ENCODE measurements around the gene DICER1.

DICER1 gene

DNA sequence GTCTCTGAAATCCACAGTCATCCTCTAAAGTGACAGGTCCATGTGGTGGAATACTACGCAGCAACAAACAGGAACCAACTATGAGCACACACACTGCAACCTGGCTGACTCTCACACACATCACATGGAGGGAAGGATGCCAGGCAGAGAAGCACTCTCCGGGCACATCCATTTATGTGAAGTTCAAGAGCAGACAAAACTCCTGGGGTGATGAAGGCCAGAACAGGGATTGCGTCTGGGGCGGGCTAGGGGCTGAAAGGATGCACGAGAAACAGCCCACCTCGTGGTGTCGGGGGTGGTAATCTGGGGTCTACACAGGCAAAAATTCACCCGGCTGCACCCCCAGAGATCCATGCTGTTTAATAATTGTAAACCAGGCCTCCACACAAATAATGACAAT lies 100.2 kb downstream of the DICER1 start:
- DNase-seq, result no peak

DNA sequence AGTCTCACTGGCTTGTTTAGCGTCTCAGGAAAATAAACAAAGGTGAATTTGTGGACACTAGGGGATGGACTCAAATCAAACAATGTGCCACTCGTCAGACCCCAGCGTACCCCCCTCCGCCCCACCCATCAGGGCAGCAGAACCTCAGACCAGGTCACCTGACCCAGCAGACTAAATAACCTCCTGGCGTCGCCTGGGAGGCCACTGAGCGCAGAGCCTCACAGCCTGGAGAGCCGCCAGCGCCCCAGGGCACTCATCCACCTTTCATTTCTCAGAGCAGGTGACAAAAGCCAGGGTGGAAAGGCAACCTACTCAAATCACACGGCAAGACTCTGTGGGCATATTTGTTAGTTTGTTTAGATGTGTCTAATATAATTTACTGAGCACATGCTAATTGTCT lies 100.9 kb downstream of the DICER1 start:
- DNase-seq, result no peak

DNA sequence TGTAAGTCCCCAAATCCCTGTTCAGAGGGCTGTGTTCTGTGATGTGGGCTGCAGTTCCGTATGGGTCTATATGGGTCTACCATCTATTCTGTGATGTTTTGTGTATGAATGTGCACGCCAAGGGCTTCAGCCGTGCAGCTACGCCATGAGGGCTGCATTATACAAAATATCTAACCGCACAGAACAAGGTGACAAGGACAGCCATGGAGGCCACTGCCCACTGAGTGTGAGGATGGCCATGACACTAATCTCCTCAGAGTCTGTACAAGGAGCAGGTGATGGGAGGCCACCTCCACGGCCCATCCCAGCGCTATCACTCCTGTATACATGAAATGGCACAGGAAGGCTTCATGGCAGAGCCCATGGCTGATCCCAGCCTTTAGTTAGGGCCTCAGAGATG lies 102.0 kb downstream of the DICER1 start:
- DNase-seq, result no peak

DNA sequence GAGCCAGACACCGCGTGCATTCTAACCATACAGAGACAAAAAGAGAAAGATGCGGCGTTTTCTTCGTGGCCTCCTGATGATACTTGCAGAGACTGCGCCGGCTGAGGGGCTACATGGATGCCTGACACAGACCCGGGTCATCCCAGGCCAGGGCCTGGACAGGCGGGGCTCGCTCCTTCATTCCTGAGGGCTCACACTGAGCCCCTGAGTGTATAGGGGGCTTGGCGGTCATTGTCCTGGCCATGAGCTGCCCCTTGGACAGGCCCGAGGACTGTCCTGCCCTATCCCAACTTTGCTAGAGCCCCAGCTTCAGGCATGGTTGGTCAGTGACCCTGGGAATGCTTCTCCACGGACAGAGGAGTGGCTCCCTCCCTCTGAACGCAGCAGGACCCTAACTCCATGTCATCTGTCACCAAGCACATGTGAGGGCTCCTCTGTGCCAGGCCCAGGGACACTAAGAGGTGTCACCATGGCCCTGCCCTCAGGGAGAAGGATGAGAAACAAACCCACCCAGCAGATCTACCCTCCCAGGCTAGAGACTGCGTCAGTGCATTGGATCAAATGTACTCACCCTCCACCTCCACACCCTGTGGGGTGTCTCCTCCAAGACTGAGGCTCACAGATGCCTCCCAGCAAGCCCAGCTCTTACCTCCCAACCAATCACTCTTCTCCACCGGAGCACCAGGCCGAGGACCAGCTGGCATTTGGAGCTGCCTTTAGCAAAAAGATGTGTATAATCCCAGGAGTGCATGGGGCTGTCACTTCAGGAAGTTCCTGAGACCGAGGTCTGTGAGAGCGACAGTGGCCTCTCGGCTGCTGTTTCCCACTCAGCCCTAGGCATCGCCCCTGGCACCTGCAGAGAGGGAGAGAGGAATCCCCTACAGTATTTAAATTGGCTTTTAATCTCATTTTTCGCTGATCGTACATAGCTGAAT lies 102.7 kb downstream of the DICER1 start:
- DNase-seq, result no peak

DNA sequence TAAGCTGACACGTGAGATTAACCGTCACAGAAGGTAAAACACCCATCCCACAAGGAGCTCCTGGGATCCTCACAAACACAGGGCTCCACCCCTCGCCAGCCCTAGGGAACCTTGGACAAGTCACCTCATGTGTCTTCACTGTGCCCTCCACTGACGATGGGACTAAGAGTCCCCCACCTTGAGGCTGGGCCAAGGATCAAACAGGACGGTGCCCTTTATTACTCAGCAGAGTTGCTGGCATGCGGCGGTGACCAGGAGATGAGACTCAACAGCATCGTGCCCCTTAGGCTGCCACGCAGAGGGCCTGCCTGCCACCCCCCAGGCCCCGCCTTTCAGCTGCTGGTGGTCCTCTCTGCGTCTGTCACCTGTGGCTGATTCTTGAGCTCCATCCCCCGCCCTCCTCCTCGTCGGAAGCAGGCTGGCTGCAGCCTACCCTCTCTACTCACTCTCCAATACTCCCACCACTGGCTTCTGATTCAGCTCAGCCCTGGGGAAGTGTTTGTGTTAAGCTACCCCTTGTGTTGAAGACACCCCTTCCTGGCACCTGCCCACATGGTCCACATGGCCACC lies 105.2 kb downstream of the DICER1 start:
- no peak for DNase-seq

DNA sequence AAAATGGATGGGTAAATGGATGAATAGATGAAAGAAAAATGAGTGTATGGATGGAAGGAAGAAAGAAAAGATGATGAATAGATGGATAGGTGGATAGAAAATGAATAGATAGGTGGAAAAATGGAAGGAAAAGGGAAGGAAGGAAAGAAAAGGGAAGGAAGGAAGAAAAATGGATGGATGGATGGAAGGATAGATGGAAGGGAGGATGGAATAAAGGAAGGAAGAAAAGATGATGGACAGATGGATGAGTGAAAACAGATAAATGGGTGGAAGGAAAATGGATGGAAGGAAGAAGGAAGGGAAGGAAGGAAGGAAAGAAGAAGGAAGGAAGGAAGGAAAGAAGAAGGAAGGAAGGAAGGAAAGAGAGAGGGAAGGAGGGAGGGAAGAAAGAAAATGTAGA lies 107.4 kb downstream of the DICER1 start:
- no peak for DNase-seq

DNA sequence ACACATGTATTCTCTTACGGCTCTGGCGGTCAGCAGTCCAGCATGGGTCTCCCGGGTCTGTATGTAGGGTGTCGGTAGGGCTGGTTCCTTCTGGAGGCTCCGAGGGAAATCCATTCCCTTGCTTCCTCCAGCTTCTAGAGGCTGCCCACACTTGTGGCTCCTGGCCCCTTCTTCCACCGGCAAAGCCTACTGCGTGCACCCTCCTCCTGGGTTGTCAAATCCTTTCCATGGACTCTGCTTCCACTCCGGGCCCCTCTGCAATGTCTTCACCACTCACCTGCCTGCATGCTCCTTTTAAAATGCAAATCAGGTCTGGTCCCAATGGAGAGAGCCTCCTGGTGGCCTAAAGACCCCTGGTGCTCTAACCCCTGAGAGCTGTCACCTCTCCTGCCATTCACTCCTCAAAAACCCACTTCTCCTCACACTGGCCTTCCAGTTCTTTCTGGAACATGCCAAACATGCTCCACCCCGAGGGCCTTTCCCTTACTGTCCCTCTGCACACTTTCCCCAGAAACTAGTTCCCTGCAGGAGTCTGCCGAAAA lies 108.5 kb downstream of the DICER1 start:
- DNase-seq, result no peak

DNA sequence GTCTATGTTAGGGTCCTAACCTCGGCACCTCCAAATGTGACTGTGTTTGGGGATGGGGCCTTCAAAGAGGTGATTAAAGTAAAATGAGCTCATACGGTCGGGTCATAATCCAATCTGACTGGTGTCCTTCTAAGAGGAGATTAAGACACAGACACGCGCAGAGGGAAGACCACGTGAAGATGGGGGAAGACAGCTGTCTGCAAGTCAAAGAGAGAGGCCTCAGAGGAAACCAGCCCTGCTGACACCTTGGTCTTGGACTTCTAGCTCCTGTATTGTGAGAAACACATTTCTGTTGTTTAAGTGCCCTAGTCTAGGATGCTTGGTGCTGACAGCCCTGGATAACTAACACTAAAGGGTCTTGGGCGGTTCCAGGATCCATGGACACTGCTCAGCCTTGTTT lies 109.6 kb downstream of the DICER1 start:
- DNase-seq, result no peak

DNA sequence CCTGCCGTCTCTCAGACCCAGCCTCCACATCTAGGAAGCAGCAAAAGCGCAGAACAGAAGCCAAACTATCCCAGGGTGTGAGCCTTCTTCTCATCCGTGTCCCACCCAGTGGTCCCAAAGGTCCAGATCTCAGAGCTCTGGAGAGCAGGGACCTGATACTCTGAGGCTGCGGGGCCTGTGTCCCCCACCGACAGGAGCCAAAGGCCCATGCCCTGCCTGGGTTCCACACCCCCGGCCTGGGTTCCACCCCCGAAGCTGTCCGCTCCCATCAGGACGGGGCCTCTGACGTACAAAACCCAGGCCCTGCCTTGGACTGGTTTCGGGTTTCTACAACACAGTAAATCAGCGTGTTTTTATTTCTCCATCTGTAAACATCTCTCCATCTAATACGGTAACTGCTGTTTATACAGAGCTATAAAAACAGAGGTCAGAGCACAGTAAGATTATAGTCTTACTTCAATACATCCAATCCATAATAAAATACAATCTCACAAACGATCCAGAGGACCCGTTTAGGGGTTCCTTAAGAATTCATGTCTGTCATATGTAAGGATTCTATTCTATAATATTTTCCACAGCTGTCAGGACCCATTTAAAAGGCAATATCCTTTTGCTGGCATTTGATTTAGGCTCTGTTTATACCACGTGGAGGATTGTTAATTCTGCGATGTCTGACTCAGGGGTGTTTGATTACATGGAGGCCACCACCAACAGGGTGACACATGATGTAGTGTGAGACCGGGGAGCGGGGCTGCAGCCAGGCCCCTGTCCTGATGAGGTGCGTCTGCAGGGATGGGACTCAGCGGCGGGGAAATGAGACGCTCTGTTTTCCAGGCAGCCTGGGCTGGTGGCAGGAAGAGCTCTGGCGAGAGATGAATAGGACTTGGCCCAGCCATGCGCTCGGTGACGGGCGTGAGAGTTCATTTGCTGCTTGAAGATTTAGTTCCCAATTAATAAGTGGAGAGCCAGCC lies 110.3 kb downstream of the DICER1 start:
- no peak for DNase-seq

DNA sequence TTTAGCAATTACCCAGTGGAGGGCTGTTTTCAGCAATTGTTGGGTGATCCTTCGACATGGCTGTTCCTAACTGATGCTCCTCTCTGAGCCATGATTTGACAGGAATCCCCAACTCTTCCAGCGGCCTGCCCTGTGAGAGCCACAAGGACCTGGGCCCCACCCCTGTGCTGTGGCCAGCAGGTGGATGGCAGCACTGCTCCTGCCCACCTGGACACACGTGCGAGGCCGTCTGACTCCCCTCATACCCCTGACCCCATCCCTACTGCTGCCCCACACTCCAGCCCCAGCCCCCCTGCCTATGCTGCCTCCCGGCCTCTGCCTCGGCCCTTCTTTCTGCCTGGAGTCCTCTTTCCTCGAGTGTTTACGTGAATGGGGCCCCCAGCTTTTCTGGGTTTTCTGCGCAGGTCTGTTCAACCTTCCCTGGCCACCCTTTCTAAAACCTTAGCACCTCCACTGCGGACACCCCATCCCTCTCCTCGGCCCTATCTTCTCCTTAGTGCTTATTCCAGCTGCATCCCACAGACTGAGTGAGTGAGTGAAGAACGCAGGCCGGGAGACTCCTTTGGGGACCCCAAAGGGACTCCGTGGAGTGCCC lies 111.4 kb downstream of the DICER1 start:
- DNase-seq, result no peak

DNA sequence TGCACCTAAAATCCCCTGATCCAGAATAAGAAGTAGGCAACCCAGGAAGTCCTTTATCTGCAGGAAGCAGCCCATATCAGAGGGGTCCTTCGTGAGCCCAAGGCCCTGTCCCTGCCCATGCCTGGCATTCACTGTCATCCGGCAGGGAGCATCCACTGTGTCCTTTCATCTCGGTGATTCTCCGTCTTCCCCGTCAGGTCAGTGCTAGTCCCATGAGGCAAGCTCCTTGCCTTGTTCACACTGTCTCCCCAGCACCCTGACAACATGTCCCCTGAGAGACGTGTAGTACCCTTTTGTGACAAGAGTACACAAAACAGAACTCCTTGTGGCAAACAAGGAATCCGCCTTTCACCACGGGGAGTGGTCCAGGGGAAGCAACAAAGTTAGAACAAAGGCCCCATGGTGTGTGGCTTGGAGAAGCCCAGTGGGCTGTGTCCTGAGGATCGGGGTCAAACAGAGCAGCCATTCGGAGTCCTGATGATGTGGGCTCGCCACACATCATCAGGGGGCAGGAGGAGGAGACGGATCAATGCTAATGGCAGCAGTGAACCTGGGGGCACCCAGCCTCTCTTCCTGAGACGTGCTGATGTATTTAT lies 112.1 kb downstream of the DICER1 start:
- DNase-seq, result no peak

DNA sequence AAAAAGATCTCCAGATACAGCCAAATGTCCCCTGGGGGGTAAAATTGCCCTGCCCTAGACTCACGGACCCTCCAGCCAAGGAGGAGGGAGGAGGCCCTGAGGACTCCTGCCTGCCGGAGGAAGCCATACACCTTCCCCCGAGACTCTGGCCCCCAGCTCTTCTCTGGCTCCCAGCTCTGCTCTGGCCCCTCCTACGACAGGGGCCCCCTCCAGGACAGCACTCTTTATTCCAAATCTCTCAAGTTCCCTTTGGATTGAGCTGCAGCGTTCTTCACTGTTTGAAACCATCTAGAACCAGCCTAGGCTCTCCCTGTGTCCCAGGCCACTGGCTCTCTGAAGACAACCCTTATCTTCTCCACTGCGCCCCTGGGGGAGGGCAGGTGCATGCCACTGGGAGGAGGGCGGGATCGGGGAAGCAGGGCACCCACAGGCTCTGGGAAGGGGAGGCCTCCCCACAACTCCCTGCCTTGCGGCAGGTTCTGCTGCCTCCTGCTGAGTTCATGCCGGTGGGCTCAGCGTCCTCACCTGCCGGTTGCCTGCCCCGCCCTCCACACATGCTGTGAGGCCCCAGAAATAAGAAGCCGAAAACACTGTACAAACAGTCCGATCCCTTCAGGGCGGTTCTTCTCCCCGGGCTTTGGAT lies 112.7 kb downstream of the DICER1 start:
- no peak for DNase-seq

DNA sequence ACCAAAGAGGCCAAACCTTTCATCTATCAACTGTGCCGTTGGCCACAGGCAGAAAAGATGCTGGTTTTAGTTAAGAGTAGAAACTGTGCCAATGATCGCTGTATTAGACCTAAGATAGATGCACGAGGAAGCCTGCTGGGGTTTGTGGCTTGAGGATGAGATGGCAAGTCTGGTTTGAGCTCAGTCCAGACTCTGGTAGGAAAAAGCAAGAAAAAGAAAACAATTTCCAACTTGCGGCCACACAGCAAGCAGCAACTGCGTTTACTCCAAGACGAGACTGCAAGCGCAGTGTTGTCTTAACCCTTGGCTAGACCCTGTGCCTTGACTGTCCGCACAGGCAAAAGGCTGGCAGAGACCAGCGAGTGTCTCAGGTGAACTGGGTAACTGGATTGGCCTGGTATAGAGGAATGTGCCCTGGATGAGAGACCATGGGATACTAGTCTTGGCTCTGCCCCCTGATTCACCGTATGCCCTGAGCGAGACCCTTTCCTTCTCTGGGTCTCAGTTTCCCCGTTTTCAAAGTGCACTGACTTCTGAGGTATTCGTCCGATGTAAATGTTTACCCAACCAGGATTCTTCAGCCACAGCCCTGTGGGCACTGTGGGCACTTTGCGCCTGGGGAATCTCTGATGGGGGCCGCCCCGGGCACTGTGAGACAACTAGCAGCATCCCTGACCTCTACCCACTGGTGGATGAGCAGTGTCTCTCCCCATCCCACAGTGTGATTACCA lies 113.4 kb downstream of the DICER1 start:
- no peak for DNase-seq

DNA sequence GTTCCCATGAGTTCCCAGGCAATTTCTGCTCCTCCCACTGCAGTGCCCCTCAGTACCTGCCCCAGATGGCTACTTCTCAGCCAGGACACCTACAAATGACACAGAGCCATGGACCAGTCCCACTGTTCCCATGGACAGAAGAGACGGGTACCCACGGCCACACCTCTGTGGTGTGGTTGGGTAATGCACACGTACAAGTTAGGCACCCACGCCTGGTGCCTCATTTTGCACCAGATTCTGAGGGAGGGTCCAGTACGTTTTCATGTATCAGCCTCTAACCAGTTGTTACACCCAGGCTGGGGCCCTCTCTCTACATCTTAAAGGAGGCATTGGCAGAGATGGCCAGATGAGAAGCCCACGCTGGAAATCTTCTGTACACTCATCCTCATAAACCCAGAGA lies 114.0 kb downstream of the DICER1 start:
- DNase-seq, result no peak

DNA sequence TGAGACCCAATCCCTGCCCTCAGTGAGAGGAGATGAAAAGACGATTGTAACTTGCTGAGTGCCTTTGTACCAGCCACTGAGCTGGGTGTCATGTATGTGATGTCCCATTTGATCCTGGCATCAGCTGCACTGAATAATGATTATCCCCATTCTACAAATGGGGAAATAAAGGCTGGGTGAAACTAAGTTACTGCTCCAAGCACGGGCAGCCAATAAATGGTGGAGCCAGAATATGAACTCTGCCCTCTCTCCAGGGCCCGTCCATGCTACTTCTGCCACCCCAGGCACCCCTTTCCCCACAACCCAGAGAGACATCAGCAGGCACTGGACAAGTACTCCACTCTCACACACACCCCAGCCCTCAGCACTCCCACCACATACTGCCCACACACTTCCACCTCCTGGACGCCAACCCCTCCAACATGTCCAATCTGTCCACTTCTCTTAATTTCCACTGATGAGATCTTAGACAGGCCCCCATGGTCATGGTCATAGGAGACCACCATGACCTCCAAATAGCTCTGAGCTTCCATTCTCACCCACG lies 115.8 kb downstream of the DICER1 start:
- DNase-seq, result no peak

DNA sequence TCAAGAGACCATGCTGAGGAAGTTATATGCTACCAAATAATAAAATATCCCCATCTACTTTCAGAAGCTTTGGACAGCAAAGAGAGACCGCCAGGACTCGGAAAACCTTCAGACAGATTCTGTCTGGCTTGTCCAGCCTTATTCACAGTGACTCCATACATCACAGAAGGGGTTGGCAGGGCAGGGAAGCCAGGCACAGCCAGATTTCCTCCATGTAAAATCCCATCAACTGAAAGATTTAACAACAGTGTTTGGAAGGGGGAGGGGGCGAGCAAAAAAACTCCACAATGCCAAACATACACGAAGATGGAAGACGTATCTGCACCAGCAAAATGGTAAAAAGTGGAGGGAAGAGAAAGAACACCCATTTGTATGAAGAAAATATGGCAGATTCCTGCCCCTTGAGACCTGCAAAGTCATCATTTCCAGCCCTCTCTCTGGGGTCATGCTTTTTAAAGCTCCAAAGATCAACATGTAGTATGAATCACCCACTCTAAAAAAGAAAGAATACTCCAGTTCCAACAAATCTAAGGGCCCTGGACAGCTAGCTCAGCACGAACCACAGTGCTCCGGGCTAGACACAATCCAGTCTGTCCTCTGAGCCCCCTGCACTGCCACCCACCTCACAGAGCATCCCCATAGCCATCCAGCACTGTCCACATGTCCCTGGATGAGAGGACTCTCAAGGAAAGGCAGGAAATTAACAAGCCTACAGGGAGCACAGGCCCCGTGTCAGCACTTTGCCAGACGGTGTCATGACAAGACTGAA lies 116.4 kb downstream of the DICER1 start:
- DNase-seq, result no peak

DNA sequence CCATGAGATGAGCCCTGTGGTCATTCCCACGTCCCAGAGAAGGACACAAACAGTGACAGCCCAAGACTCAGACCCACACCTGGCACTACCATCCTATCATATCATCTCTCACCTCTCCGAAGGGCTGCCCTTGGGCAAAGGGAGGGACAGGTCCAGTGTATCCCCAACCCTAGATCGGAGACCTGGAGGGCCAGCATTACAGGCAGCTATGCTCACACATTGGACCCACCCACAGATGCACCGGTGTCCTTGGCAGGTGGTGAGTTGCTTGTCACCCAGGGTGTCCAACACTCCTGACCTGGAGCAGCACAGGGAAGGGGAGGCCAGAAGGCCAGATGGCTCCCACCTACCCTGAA lies 117.4 kb downstream of the DICER1 start:
- DNase-seq, result no peak

DNA sequence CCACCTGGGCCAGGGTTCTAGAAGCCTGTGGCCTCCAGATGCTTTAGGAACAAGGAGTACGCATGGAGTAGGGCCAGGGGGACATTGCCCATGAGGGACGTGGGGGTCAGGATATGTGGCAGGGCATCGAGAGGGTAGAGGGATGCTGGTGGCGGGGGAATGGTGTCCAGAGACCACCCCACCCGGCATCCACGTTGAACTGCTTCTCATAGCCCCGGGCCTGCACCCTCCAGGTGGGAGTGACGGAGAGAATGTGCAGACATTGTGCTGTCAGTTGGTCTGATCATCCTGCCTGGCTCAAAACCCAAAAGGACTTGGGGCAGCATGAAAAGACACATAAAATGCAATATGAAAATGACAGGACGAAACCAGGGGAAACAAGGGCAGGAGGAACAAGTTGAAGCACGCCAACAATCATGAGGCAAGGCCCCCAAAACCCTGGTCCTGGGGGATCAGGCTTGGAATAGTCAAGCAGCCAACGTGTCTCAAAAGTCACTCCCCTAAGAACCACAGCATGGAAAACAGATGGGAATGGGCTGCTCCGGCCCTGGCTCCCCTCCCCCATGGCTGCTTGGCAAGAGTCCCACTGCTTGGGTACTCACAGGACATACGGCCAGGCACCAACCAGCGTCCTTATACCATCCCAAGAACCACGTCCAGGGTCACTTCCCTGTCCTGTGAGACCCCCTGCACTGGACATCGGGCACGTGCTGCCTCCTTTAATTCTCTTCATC lies 117.9 kb downstream of the DICER1 start:
- DNase-seq, result no peak

All from activated gamma-delta T cell (primary cell).